Loucy (cell line): ENCODE results near the gene MAP3K5.

ENCODE experiments used
- CTCF ChIP-seq: fragments of 200-600 bp; sonication (generic); conservative IDR thresholded peaks from 2 replicates; pipeline ENCODE4 v1.5.1; 2014; ENCODE audit warnings: mild to moderate bottlenecking, antibody characterized with exemption, low read length
- EZH2phosphoT487 ChIP-seq: fragments of 200-600 bp; IDR thresholded peaks from 2 replicates; pipeline ENCODE4 v1.6.1; 2018; ENCODE audit warnings: antibody characterized with exemption, mild to moderate bottlenecking, moderate library complexity, borderline replicate concordance

- TF ChIP-seq CTCF (no peak), EZH2phosphoT487 (no peak)
Measured at GRCh38 chr6:136523196-136523595, 269.1 kb downstream of the MAP3K5 start.
